T47D (cell line): ENCODE results near the gene DAPK3.
"Not testable (repeated sequence)": the region's sequence is repeated elsewhere in the genome, so short reads cannot be mapped to it uniquely, and the experiment has no call there.

Experiments
- DNase-seq, 2 experiments: peaks; one replicate each; pipeline versions ENCODE4 v3.0.0 to v3.0.0-alpha.2; 2011 to 2012; ENCODE audit warnings: low read depth in 1 of 2, low spot score in 1 of 2
- JUND ChIP-seq: IDR thresholded peaks from 2 replicates; pipeline ENCODE4 v1.6.1; 2012; ENCODE audit warnings: low read depth
- in situ Hi-C: cut with HindIII; loops from 2 replicates; pipeline ENCODE4 v1.10.0; 2016; ENCODE audit warnings: low sequenced_read_pairs, low pct_unique_long_range_greater_than_20kb

Gene DAPK3

DNA sequence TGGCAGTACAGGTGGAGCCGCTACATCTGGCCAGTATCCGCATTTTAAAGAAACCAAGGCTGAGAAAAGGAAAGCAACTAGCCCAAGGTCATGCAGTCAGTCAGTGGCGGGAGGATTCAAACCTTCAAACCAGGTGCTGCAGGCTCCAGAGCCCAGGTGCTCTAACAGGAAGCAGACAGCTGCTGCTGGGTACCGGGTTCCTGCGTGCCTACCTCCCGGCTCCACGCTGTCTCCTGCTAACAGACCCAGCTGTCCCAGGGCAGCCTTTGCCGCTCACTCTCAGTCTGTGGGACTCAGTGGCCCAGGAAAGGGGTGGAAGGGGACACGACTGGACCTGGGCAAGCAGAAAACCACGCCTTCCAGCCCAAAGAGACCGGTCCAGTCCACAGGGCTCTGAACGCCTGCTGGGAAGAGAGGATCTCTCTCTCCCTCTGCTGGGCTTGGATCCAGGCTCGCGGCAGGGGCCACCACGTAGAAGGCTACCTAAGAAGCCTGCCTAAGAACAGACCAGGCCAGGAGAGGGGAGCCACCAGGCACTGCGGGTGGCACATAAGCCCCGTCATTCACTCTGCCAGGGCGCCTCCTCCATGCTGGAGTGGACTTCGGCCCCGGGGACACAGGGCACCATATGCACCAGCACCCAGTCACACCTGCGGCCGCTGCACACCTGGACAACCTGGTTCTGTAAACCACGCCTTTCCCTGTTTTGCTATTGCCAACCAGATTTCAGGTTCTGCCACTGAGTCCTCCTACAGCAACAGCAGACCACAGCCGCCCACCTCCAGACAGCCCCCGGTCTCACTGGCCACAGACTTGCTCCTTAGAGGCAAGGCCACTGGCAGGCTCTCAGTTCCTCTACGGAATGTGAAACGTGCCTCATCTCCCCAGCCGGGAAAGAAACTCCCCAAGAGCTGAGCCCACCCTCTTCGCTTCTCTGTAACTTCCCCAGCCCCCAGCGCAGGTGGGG, 4.6 kb downstream of the DAPK3 start:
- no peak for TF ChIP-seq JUND
- in situ Hi-C loops: no loop called here
- no peak for DNase-seq

GRCh38 chr19:3964256-3965194, 6.4 kb downstream of the DAPK3 start:
- in situ Hi-C loops: no loop called here
- TF ChIP-seq JUND: no peak
- no peak for DNase-seq

DNA sequence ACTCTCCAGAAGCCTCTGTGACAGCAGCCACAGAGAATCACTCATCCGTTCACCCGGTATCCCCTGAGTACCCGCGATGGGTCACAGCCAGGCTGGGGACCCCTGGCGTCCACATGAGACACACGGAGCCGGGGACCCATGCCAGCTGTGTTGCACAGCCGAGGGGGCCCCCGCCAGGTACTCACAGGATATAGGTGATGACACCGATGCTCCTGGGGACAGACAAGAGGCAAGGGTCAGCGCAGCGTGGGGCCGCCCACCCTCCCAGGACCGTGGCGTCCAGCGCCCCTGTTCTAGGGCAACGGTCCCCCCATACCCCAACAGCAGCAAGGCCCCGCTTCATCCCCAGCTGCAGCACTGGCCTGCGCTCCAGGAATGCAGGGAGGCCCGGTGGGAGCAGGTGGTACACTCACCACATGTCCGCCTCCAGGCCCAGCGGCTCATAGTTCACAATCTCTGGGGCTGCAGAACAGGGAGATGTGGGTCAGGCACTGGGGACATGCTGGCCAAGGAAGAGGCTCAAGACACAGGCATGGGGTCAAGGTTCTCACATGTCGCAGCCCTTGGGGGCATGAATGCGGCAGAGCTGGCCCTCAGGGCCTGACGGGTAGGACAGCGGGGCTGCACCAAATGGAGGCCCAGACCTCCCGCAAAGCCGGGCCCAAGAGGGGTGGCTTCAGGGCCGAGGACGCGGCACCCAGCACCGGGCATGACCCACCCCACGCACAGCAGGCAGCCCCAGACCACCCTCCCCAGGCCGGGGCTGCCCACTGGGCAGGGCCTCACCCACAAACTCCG, 7.2 kb downstream of the DAPK3 start:
- TF ChIP-seq JUND: no peak
- in situ Hi-C loops: no loop called here
- DNase-seq: no peak

DNA sequence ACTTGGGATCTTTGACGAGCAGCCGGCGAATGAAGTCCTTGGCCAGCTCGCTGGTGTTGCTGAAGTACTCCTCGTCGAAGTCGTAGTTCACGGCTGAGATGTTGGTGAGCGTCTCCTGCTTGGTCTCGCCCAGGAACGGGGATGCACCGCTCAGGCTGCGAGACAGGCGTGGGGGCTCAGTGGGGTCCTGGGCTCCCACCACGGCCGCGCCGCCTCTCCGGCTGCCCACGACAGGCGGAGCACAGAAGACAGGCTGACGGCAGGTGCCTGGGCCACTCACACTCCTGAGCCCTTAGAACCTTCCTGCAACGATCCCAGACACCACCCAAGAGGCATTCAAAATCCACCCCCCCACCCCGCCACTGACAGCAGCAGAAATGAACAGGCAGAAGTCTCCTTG, 9.9 kb downstream of the DAPK3 start:
- in situ Hi-C loops: no loop called here
- TF ChIP-seq JUND: no peak
- DNase-seq: no peak

- no peak for TF ChIP-seq JUND
- in situ Hi-C loops: no loop called here
- no peak for DNase-seq
These were observed 11.2 kb downstream of the DAPK3 start for GRCh38 chr19:3959766-3960131.

DNA sequence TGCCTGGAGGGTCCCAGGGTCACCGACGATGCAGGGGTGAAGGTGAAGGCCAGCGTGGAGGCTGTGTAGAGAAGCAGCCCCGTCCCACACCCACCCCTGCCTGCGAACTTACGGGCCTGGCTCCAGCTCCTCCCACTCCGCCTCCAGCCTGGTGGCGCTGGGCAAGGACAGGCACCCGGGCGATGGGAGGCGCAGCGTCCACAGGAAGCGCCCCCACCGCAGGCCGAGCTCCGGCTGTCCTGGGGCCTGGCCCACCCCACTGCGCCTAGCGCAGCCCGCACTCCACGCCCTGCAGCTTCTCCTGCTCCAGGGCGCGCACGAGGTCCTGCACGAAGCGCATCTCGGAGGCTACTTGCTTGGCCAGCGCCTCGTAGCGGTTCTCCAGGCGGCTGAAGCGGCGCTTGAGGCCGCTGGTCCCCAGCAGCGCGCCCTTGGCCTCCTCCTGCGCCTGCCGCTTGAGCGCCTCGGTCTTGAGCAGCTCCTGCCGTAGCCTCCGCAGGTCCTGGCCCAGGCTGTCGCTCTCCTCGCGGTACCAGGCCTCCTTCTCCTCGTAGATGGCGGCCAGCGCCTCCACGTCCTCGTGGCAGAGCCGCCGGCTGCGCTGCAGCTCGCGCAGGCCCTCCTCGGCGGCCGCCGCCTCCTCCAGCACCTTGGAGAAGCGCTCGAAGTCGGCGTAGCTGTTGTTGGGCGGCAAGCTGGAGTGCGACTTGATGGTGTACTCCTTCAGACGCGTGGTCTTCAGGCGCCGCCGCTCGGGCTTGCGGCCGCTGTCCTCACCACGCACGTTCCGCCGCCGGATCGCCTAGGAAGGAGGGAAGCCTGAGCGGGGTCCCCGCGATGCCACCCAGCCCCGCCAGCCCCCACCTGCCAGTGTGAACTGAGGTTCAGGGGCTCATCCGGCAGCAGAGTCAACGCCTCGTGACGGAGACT, 11.8 kb downstream of the DAPK3 start:
- in situ Hi-C loops: no loop called here
- no peak for DNase-seq
- no peak for TF ChIP-seq JUND

GRCh38 chr19:3955688-3956087, 15.2 kb downstream of the DAPK3 start:
- in situ Hi-C loops: no loop called here
- no peak for TF ChIP-seq JUND
- no peak for DNase-seq

DNA sequence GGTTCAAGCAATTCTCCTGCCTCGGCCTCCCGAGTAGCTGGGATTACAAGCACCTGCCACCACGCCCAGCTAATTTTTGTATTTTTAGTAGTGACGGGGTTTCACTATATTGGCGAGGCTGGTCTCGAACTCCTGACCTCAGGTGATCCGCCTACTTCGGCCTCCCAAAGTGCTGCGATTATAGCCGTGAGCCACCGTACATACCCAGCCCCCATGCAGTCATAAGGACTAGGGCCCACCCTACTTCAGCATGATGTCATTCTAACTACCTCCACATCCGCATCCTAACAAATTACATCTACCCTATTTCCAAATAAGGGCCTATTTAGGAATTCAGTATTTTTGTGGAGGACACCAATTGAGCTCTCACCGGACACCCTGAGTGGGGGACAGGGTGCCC, 15.6 kb downstream of the DAPK3 start:
- in situ Hi-C loops, DNase-seq: not testable (repeated sequence)

DNA sequence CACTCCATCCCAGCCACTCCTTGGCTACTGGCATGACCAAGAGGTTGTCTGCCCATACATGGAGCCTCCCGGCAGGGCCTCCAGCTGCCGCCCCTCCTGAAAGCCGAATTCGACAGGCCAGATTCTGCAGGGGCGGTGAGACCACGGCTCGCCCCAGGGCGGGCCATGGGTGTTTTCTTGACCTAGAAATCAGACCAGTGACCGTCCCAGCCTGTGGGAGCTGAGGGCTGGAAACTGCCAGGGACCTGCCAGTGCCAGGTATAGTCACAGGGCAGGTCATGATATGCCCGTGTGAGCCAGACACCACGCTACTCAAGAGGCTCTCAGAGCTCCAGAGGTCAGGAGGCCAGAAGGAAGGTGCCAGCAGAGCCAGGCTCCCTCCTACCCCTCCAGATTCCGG, 16.8 kb downstream of the DAPK3 start:
- DNase-seq: no peak
- in situ Hi-C loops: no loop called here
- TF ChIP-seq JUND: no peak

GRCh38 chr19:3952755-3953276, 18.1 kb downstream of the DAPK3 start:
- in situ Hi-C loops, DNase-seq: not testable (repeated sequence)

DNA sequence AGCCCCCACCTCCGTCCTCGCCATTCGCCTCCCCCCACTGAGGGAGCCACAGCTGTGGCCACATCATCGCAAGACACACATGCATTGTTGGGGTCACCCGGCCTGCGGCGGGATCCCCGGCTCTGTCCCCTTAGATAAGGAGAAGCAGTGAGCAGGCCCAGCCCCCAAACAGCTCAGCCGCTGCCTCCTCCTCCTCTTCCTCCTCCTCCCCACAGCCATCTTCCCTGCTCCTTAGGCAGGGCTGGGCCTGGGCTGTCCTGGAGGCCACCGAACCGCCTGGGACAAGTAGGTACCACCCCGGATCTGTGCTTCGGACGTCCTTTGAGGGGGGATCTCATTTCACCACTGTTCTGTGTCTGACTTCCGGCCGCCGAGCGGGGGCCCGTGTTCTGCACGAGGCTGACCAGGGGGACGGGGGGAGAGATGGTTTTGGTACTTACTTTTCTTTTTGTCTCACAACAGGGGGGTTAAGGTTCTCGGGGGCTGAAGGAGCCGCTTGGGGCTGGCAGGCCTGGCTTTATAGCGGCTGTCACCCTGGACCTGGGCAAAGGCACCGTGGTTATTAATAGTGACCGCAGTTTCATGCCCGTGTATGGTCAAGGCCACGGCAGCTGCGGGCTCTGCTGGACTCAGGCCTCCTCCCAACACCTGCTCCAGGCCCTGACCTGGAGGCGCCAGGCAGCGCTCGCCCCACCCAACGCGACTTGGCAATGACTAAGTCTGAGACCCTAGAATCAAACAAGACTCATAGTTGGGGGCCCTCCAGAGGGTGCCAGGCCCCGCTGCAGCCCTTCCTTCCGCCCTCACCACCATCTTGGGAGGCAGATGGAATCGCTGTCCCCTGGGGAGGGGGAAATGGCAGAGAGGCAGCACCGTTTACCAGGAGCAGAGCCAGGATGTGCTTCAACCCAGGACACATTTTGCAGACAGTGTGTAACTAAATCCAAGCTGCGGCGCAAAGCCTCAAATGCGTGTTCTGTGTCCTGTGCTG, 19.7 kb downstream of the DAPK3 start:
- no peak for TF ChIP-seq JUND
- in situ Hi-C loops: no loop called here
- DNase-seq: no peak
